Karpas-422 (cell line): ENCODE data around the gene CCDC107. TPM values are rescaled to one million over a fixed set of nuclear protein-coding genes. Genes with fewer than 3 reads are reported as not detected.

Experiments
- DNase-seq: peaks from one replicate; pipeline ENCODE4 v3.0.0-alpha.2; 2015
- H2AFZ ChIP-seq: fragments of 200-600 bp; sonication (generic); 2 replicates; pipeline ENCODE4 v1.6.1; 2014; ENCODE audit warnings: antibody characterized with exemption, low read length, mixed read lengths
- H3K27ac ChIP-seq: fragments of 200-600 bp; sonication (generic); 2 replicates; pipeline ENCODE4 v1.5.1; 2014; ENCODE audit warnings: mild to moderate bottlenecking, low read length, moderate library complexity
- H3K27me3 ChIP-seq: fragments of 200-600 bp; sonication (generic); 2 replicates; pipeline ENCODE4 v1.6.1; 2014; ENCODE audit warnings: low read length, mixed read lengths
- H3K36me3 ChIP-seq: fragments of 200-600 bp; sonication (generic); 2 replicates; pipeline ENCODE4 v1.6.1; 2014; ENCODE audit warnings: low read length, mixed read lengths; ENCODE audit not compliant: insufficient read depth
- H3K4me1 ChIP-seq: fragments of 200-600 bp; sonication (generic); 2 replicates; pipeline ENCODE4 v1.6.1; 2014; ENCODE audit warnings: mild to moderate bottlenecking, low read length, mixed read lengths
- H3K4me2 ChIP-seq: fragments of 200-600 bp; sonication (generic); 2 replicates; pipeline ENCODE4 v1.6.1; 2014; ENCODE audit warnings: low read length, low read depth, mild to moderate bottlenecking; ENCODE audit not compliant: poor library complexity, severe bottlenecking
- H3K4me3 ChIP-seq: fragments of 200-600 bp; sonication (generic); 2 replicates; pipeline ENCODE4 v1.5.1; 2014; ENCODE audit warnings: mild to moderate bottlenecking, antibody characterized with exemption, low read length, mixed read lengths
- H3K79me2 ChIP-seq: fragments of 200-600 bp; sonication (generic); 2 replicates; pipeline ENCODE4 v1.6.1; 2014; ENCODE audit warnings: mild to moderate bottlenecking, low read length, mixed read lengths
- H3K9ac ChIP-seq: fragments of 200-600 bp; sonication (generic); 2 replicates; pipeline ENCODE4 v1.6.0; 2014; ENCODE audit warnings: low read length
- H3K9me2 ChIP-seq: fragments of 200-600 bp; sonication (generic), shearing (Covaris generic); replicated peaks from 2 replicates; pipeline ENCODE4 v1.6.0; 2014; ENCODE audit warnings: mild to moderate bottlenecking, low read length, moderate library complexity; ENCODE audit not compliant: insufficient read depth
- H3K9me3 ChIP-seq: fragments of 300-700, 200-600 bp; sonication (generic); 2 replicates; pipeline ENCODE4 v1.6.1; 2014; ENCODE audit warnings: low read length, mixed read lengths
- H4K20me1 ChIP-seq: fragments of 200-600 bp; sonication (generic); 2 replicates; pipeline ENCODE4 v1.6.1; 2014; ENCODE audit warnings: mild to moderate bottlenecking, antibody characterized with exemption, low read length, low read depth; ENCODE audit not compliant: insufficient read depth
- total RNA-seq: library from RNA; depleted of rRNA; stranded (reverse); fragments of >200 nt; shearing (Covaris generic); gene quantifications from 2 replicates; pipeline ENCODE4 v1.2.3, GENCODE V29; 2014; ENCODE audit warnings: low replicate concordance

The CCDC107 gene
- total RNA-seq, 1 experiment from 2014 or later = 13.2 TPM

GRCh38 chr9:35650341-35651158 lies 7.5 kb upstream of the CCDC107 start, which contains the start of gene SIT1:
SIT1 (minus strand) TSS chr9:35650931; CDS start chr9:35650853, 78 bp downstream.
- Histone ChIP-seq H3K79me2 (peaks cover 9% of the 10 kb centered on the region; the same call in 1 of the 2 replicates), H3K9ac (peak within 1 kb of the TSS; percentile 78), H3K27ac (peak within 1 kb of the TSS; percentile 79), H3K9me2 (no peaks in the 10 kb centered on the region), H4K20me1 (no peaks in the 10 kb centered on the region), H3K4me1 (peaks cover 56% of the 10 kb centered on the region), H3K4me2 (peak within 1 kb of the TSS; percentile 98), H3K4me3 (peak within 1 kb of the TSS; percentile 80), H3K27me3 (no peaks in the 10 kb centered on the region), H3K9me3 (no peaks in the 10 kb centered on the region), H2AFZ (peak within 1 kb of the TSS; percentile 93), H3K36me3 (no peaks in the 10 kb centered on the region)
- DNase-seq = peak; percentile 68

- H2AFZ ChIP-seq = no peak overlapping the region
- no peak overlapping the region for H3K9ac ChIP-seq
- H3K27ac ChIP-seq = no peak overlapping the region
- H3K27me3 ChIP-seq = no peaks in the 10 kb centered on the region
- peaks cover 47% of the 10 kb centered on the region for H3K4me1 ChIP-seq
- no peaks in the 10 kb centered on the region for H3K36me3 ChIP-seq
- no peaks in the 10 kb centered on the region for H4K20me1 ChIP-seq
- no peak overlapping the region for H3K4me2 ChIP-seq
- H3K4me3 ChIP-seq = no peak overlapping the region
- DNase-seq = no peak
- H3K79me2 ChIP-seq = peaks cover 9% of the 10 kb centered on the region; the same call in 1 of the 2 replicates
- no peaks in the 10 kb centered on the region for H3K9me2 ChIP-seq
- H3K9me3 ChIP-seq = no peaks in the 10 kb centered on the region
Observed at GRCh38 chr9:35651956-35652828, 5.9 kb upstream of the CCDC107 start.

GRCh38 chr9:35652829-35653209 lies 5.3 kb upstream of the CCDC107 start:
- no peak overlapping the region for H3K9ac ChIP-seq
- H3K36me3 ChIP-seq = no peaks in the 10 kb centered on the region
- peaks cover 47% of the 10 kb centered on the region for H3K4me1 ChIP-seq
- no peak overlapping the region for H3K27ac ChIP-seq
- DNase-seq = no peak
- no peak overlapping the region for H2AFZ ChIP-seq
- no peaks in the 10 kb centered on the region for H3K9me2 ChIP-seq
- peaks cover 9% of the 10 kb centered on the region; the same call in 1 of the 2 replicates for H3K79me2 ChIP-seq
- no peaks in the 10 kb centered on the region for H3K27me3 ChIP-seq
- no peak overlapping the region for H3K4me3 ChIP-seq
- no peak overlapping the region for H3K4me2 ChIP-seq
- no peaks in the 10 kb centered on the region for H3K9me3 ChIP-seq
- no peaks in the 10 kb centered on the region for H4K20me1 ChIP-seq

GRCh38 chr9:35653611-35654010 lies 4.5 kb upstream of the CCDC107 start:
- Histone ChIP-seq H3K4me3 (no peak overlapping the region), H3K9ac (no peak overlapping the region), H3K36me3 (no peaks in the 10 kb centered on the region), H3K27me3 (no peaks in the 10 kb centered on the region), H3K4me1 (peaks cover 41% of the 10 kb centered on the region), H3K79me2 (peaks cover 9% of the 10 kb centered on the region; the same call in 1 of the 2 replicates), H3K27ac (no peak overlapping the region), H2AFZ (no peak overlapping the region), H3K9me3 (no peaks in the 10 kb centered on the region), H3K4me2 (no peak overlapping the region), H3K9me2 (no peaks in the 10 kb centered on the region), H4K20me1 (no peaks in the 10 kb centered on the region)
- no peak for DNase-seq

GRCh38 chr9:35656348-35656747 lies 1.7 kb upstream of the CCDC107 start:
- Histone ChIP-seq H3K9me3 (no peaks in the 10 kb centered on the region), H3K27ac (no peak overlapping the region), H2AFZ (no peak overlapping the region), H3K4me1 (peaks cover 41% of the 10 kb centered on the region), H3K9me2 (no peaks in the 10 kb centered on the region), H4K20me1 (no peaks in the 10 kb centered on the region), H3K4me3 (no peak overlapping the region), H3K36me3 (no peaks in the 10 kb centered on the region), H3K27me3 (no peaks in the 10 kb centered on the region), H3K9ac (no peak overlapping the region), H3K4me2 (no peak overlapping the region), H3K79me2 (no peaks in the 10 kb centered on the region)
- no peak for DNase-seq

- DNase-seq = no peak
- Histone ChIP-seq H3K4me3 (peak overlapping the region; percentile 76; the same call in 1 of the 2 replicates), H3K36me3 (peaks cover 3% of the 10 kb centered on the region; the same call in 1 of the 2 replicates), H3K27me3 (no peaks in the 10 kb centered on the region), H3K4me2 (peak overlapping the region; percentile 90), H3K79me2 (peaks cover 3% of the 10 kb centered on the region; the same call in 1 of the 2 replicates), H3K9me3 (no peaks in the 10 kb centered on the region), H3K27ac (no peak overlapping the region), H3K9me2 (no peaks in the 10 kb centered on the region), H3K4me1 (peaks cover 45% of the 10 kb centered on the region), H4K20me1 (no peaks in the 10 kb centered on the region), H3K9ac (peak overlapping the region; percentile 81), H2AFZ (no peak overlapping the region; the same call in 1 of the 2 replicates)
Observed at GRCh38 chr9:35656831-35657545, 1.1 kb upstream of the CCDC107 start.

GRCh38 chr9:35657546-35658136 lies 451 bp upstream of the CCDC107 start, which contains the start of gene RMRP:
RMRP (minus strand) TSS chr9:35658019.
- H3K79me2 ChIP-seq = peaks cover 9% of the 10 kb centered on the region
- H3K9me3 ChIP-seq = no peaks in the 10 kb centered on the region
- H3K4me1 ChIP-seq = peaks cover 51% of the 10 kb centered on the region
- H3K4me2 ChIP-seq = peak within 1 kb of the TSS; percentile 90
- peaks cover 9% of the 10 kb centered on the region; the same call in 1 of the 2 replicates for H3K36me3 ChIP-seq
- H3K9me2 ChIP-seq = no peaks in the 10 kb centered on the region
- no peaks in the 10 kb centered on the region for H4K20me1 ChIP-seq
- H3K4me3 ChIP-seq = peak within 1 kb of the TSS; percentile 76
- peak within 1 kb of the TSS; percentile 52; the same call in 1 of the 2 replicates for H2AFZ ChIP-seq
- peak within 1 kb of the TSS; percentile 80 for H3K27ac ChIP-seq
- H3K9ac ChIP-seq = peak within 1 kb of the TSS; percentile 81
- peak; percentile 96 for DNase-seq
- H3K27me3 ChIP-seq = no peaks in the 10 kb centered on the region
